Measurements from ENCODE around the gene ROR2. TPM values are rescaled to one million over a fixed set of nuclear protein-coding genes. Genes with fewer than 3 reads are reported as not detected.

Gene ROR2
- total and polyA plus RNA-seq, 2 of the 13 experiments (the other 11 are each of a cell fraction or from before 2014, with no cell fraction given), result not detected

DNA sequence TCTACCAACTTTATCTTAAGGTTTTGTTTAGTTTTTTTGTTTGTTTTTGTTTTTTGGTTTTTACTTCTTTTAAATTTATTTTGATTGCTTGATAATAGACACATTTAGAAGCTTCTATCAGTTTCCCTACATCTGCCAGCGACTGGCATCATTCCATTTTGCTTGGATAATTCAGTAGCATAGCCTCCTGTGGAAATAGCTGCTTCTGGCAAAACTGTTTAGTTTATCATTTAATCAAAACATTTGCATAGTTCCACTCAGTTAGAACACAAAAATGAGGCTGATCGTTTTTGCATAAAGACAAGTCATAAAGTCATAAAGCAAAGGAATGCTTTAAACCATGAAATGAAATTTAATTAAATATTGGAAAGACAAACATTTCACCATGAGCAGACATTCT, 392.7 kb downstream of the ROR2 start:
- Histone ChIP-seq H3K36me3 (replicated peaks in 1 of 2; ENCODE audit: control insufficient read depth in 1 of 2, insufficient read depth in 2 of 2, low read length in 2 of 2) (no peaks in the 10 kb centered on the region), H3K4me3 (replicated peaks in 1 of 3; ENCODE audit: insufficient read depth in 1 of 3, low read depth in 2 of 3, low read length in 3 of 3) (no peak overlapping the region), H3K79me2 (ENCODE audit: insufficient read depth, low read length) (no peaks in the 10 kb centered on the region), H3K9me3 (ENCODE audit: low read length) (no peaks in the 10 kb centered on the region), H4K20me1 (ENCODE audit: insufficient read depth, low read length) (no peaks in the 10 kb centered on the region), H3K9ac (ENCODE audit: insufficient read depth, low read depth, low read length) (no peak overlapping the region), H3K4me1 (ENCODE audit: insufficient read depth, low read length) (no peaks in the 10 kb centered on the region), H3K27ac (ENCODE audit: extremely low read length, insufficient read depth, low read length) (no peak overlapping the region), H3K27me3 (ENCODE audit: control insufficient read depth in 1 of 2, insufficient read depth in 2 of 2, low read length in 2 of 2) (0 out of 5 replicates have a peak, but pooled peaks cover 0 to 3% of the 10 kb centered on the region in 2 experiments), H3K4me2 (ENCODE audit: low read depth, low read length) (no peak overlapping the region), H2AFZ (ENCODE audit: low read length) (no peak overlapping the region)
- TF ChIP-seq FOXM1 (CRISPR knock-in tag; IDR thresholded peaks at IDR 0.05) (no peak), RFXAP (CRISPR knock-in tag; IDR thresholded peaks at IDR 0.05; ENCODE audit: borderline replicate concordance) (no peak), MAFK (conservative IDR thresholded peaks at IDR 0.05 in 1 of 2, IDR thresholded peaks at IDR 0.05 in 1 of 2; ENCODE audit: low read length in 2 of 2) (no peak), ERF (CRISPR knock-in tag; IDR thresholded peaks at IDR 0.05) (no peak), FOXP1 (IDR thresholded peaks at IDR 0.05) (no peak), FOXP1 (CRISPR knock-in tag; IDR thresholded peaks at IDR 0.05) (no peak), ELF1 (CRISPR knock-in tag; IDR thresholded peaks at IDR 0.05) (no peak), AHR (CRISPR knock-in tag; IDR thresholded peaks at IDR 0.05) (no peak), ZNF143 (CRISPR knock-in tag; IDR thresholded peaks at IDR 0.05) (no peak), ZNF816 (CRISPR knock-in tag; IDR thresholded peaks at IDR 0.05; ENCODE audit: borderline replicate concordance) (no peak), U2AF2 (IDR thresholded peaks at IDR 0.05; ENCODE audit: low read depth, low read length) (no peak), TRIM24 (CRISPR knock-in tag; IDR thresholded peaks at IDR 0.05) (no peak), JUN (CRISPR knock-in tag; IDR thresholded peaks at IDR 0.05) (no peak), ZNF724P (CRISPR knock-in tag; IDR thresholded peaks at IDR 0.05; ENCODE audit: borderline replicate concordance) (no peak)
- TF ChIP-seq, protein P1, sequence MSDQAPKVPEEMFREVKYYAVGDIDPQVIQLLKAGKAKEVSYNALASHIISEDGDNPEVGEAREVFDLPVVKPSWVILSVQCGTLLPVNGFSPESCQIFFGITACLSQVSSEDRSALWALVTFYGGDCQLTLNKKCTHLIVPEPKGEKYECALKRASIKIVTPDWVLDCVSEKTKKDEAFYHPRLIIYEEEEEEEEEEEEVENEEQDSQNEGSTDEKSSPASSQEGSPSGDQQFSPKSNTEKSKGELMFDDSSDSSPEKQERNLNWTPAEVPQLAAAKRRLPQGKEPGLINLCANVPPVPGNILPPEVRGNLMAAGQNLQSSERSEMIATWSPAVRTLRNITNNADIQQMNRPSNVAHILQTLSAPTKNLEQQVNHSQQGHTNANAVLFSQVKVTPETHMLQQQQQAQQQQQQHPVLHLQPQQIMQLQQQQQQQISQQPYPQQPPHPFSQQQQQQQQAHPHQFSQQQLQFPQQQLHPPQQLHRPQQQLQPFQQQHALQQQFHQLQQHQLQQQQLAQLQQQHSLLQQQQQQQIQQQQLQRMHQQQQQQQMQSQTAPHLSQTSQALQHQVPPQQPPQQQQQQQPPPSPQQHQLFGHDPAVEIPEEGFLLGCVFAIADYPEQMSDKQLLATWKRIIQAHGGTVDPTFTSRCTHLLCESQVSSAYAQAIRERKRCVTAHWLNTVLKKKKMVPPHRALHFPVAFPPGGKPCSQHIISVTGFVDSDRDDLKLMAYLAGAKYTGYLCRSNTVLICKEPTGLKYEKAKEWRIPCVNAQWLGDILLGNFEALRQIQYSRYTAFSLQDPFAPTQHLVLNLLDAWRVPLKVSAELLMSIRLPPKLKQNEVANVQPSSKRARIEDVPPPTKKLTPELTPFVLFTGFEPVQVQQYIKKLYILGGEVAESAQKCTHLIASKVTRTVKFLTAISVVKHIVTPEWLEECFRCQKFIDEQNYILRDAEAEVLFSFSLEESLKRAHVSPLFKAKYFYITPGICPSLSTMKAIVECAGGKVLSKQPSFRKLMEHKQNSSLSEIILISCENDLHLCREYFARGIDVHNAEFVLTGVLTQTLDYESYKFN (CRISPR knock-in tag; conservative IDR thresholded peaks at IDR 0.05), result no peak
- TF ChIP-seq, protein P2, sequence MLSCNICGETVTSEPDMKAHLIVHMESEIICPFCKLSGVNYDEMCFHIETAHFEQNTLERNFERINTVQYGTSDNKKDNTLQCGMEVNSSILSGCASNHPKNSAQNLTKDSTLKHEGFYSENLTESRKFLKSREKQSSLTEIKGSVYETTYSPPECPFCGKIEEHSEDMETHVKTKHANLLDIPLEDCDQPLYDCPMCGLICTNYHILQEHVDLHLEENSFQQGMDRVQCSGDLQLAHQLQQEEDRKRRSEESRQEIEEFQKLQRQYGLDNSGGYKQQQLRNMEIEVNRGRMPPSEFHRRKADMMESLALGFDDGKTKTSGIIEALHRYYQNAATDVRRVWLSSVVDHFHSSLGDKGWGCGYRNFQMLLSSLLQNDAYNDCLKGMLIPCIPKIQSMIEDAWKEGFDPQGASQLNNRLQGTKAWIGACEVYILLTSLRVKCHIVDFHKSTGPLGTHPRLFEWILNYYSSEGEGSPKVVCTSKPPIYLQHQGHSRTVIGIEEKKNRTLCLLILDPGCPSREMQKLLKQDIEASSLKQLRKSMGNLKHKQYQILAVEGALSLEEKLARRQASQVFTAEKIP (CRISPR knock-in tag; IDR thresholded peaks at IDR 0.05; ENCODE audit: borderline replicate concordance), result no peak
- TF ChIP-seq, protein P3, sequence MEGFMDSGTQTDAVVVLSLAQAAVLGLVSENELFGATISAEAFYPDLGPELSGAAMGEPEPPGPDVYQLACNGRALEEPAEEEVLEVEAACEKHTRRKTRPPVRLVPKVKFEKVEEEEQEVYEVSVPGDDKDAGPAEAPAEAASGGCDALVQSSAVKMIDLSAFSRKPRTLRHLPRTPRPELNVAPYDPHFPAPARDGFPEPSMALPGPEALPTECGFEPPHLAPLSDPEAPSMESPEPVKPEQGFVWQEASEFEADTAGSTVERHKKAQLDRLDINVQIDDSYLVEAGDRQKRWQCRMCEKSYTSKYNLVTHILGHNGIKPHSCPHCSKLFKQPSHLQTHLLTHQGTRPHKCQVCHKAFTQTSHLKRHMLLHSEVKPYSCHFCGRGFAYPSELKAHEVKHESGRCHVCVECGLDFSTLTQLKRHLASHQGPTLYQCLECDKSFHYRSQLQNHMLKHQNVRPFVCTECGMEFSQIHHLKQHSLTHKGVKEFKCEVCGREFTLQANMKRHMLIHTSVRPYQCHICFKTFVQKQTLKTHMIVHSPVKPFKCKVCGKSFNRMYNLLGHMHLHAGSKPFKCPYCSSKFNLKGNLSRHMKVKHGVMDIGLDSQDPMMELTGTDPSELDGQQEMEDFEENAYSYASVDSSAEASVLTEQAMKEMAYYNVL (CRISPR knock-in tag; IDR thresholded peaks at IDR 0.05; ENCODE audit: borderline replicate concordance), result no peak
- CTCF ChIA-PET (ENCODE audit: low intra/inter-chr PET ratio, low total read pairs), result no interaction called here
- BruUV-seq (replicated peaks), result no TSS peak
- in situ Hi-C loops (cut with HindIII; ENCODE audit: extremely low pct_ligation_motif_present, low pct_unique_long_range_greater_than_20kb), result no loop called here
- POLR2A ChIA-PET, result no interaction called here
- no peak for FAIRE-seq
- ATAC-seq, result no peak
- intact Hi-C loops (cut with micrococcal nuclease; ENCODE audit: unreplicated experiment), result no loop called here
- WGBS (ENCODE audit: low lambda C conversion rate), result 1% methylated on average over 2 of the region's 2 CpGs
- no peak for DNase-seq (ENCODE audit: low spot score)
